Aorta (tissue), 5 donors: ENCODE results near the gene CWC15. TPM values are rescaled to one million over a fixed set of nuclear protein-coding genes. Genes with fewer than 3 reads are reported as not detected.

ENCODE experiments used
- ATAC-seq: fragments of 200-7000 bp; cut with Tn5 transposase; one replicate; pipeline ENCODE4 v1.9.1; 2022; ENCODE audit warnings: moderate library complexity; ENCODE audit not compliant: low FRiP score
- DNase-seq, 2 donors: peaks; one replicate each; pipeline ENCODE4 v3.0.0-alpha.2; 2020
- H3K27ac ChIP-seq, 2 donors: one replicate each; pipeline ENCODE4 v1.5.1; 2013; ENCODE audit warnings: low read length in 2 of 2, mild to moderate bottlenecking in 2 of 2, moderate library complexity in 2 of 2, control low read depth in 1 of 2, inconsistent platforms in 1 of 2, low read depth in 1 of 2
- H3K27me3 ChIP-seq, 2 donors: one replicate each; pipeline ENCODE4 v1.6.1; 2013; ENCODE audit warnings: control low read depth in 1 of 2, low read length in 1 of 2, mild to moderate bottlenecking in 1 of 2, moderate library complexity in 1 of 2; ENCODE audit not compliant: insufficient read depth in 2 of 2, control insufficient read depth in 1 of 2
- H3K36me3 ChIP-seq, 2 donors: one replicate each; pipeline ENCODE4 v1.6.1; 2013; ENCODE audit warnings: control low read depth in 1 of 2, low read length in 1 of 2, mild to moderate bottlenecking in 1 of 2; ENCODE audit not compliant: insufficient read depth in 2 of 2, control insufficient read depth in 1 of 2
- H3K4me1 ChIP-seq, 2 donors: one replicate each; pipeline ENCODE4 v1.6.1; 2013; ENCODE audit warnings: low read length in 2 of 2, control low read depth in 1 of 2, mild to moderate bottlenecking in 1 of 2, moderate library complexity in 1 of 2; ENCODE audit not compliant: insufficient read depth in 2 of 2, control insufficient read depth in 1 of 2
- H3K4me3 ChIP-seq, 2 donors: one replicate each; pipeline ENCODE4 v1.5.1; 2013; ENCODE audit warnings: low read length in 2 of 2, control low read depth in 1 of 2, mild to moderate bottlenecking in 1 of 2
- H3K9me3 ChIP-seq: one replicate; pipeline ENCODE4 v1.6.1; 2013; ENCODE audit warnings: mild to moderate bottlenecking, low read length; ENCODE audit not compliant: control insufficient read depth
- WGBS, 2 donors: extraction: QIAGEN DNeasy Blood & Tissue Kit; methylation state at CpG; one replicate each; pipeline ENCODE4 v1.1.7; 2013; 5-methylcytosine and 5-hydroxymethylcytosine counted together
- intact Hi-C, 2 donors: fragments of 100-400 bp; cut with DNase I; formaldehyde crosslinking; loops; one replicate each; pipeline versions ENCODE4 v1.14.2 to v1.15.0; 2022
- polyA plus RNA-seq, 2 donors: library from polyadenylated mRNA; stranded (reverse); fragments of 200-250 nt; gene quantifications; one replicate each; pipeline ENCODE4 v1.2.3, GENCODE V29; 2013
- total RNA-seq, 2 donors: library from RNA; stranded (reverse); fragmentation: NEBNext Ultra II Directional; extraction: Animal tissue kit (Norgen Biotek cat#: 25700); gene quantifications; one replicate each; pipeline ENCODE4 v1.2.1, GENCODE V29; 2021
- donor health status: healthy with polysubstance abuse.
- donor health status: Bipolar disorder and iron deficiency.
- donor health status: DM: no; HTN: no; CAD: no.
- donor health status: DM: no; HTN: no; CAD: no.
- donor health status: DM: yes; HTN: yes; CAD: no.

The CWC15 gene
- total and polyA plus RNA-seq, 4 donors, result 47.5 to 54.7 (median 50.4) TPM

GRCh38 chr11:94926698-94927237 is 46.6 kb downstream of the CWC15 start:
- H3K9me3 ChIP-seq, result no peaks in the 10 kb centered on the region
- no peak overlapping the region for H3K4me3 ChIP-seq
- DNase-seq (peak; percentile 87 to 93), ATAC-seq (peak; percentile 87)
- H3K4me1 ChIP-seq, result peaks cover 0 to 2% of the 10 kb centered on the region in 2 donors
- intact Hi-C loops, result no loop called here
- no peaks in the 10 kb centered on the region for H3K27me3 ChIP-seq
- 1% methylated on average over 6 of the region's 6 CpGs for WGBS, 2 donors
- peak overlapping the region in 1 of 2 donors; percentile 77 for H3K27ac ChIP-seq
- no peaks in the 10 kb centered on the region for H3K36me3 ChIP-seq

GRCh38 chr11:94926271-94926625 is 47.1 kb downstream of the CWC15 start:
- peaks cover 0 to 2% of the 10 kb centered on the region in 2 donors for H3K4me1 ChIP-seq
- H3K36me3 ChIP-seq, result no peaks in the 10 kb centered on the region
- intact Hi-C loops, result no loop called here
- H3K27me3 ChIP-seq, result no peaks in the 10 kb centered on the region
- no peaks in the 10 kb centered on the region for H3K9me3 ChIP-seq
- H3K27ac ChIP-seq, result peak overlapping the region in 1 of 2 donors; percentile 17
- no peak overlapping the region for H3K4me3 ChIP-seq
- ATAC-seq, result peak; percentile 37
- DNase-seq, result no peak

- Histone ChIP-seq H3K4me3 (no peak overlapping the region), H3K9me3 (no peaks in the 10 kb centered on the region), H3K27ac (peak overlapping the region in 1 of 2 donors; percentile 17), H3K36me3 (no peaks in the 10 kb centered on the region), H3K27me3 (no peaks in the 10 kb centered on the region), H3K4me1 (peaks cover 0 to 2% of the 10 kb centered on the region in 2 donors)
- intact Hi-C loops, result no loop called here
- no peak for ATAC-seq
- DNase-seq, result no peak
- WGBS, 2 donors, result 73 to 79% methylated on average over 7 of the region's 7 CpGs
These were observed 47.7 kb downstream of the CWC15 start for GRCh38 chr11:94925422-94926270.

GRCh38 chr11:94924612-94925011 is 48.7 kb downstream of the CWC15 start:
- no peak for DNase-seq
- intact Hi-C loops, result no loop called here
- Histone ChIP-seq H3K36me3 (no peaks in the 10 kb centered on the region), H3K4me1 (peaks cover 0 to 2% of the 10 kb centered on the region in 2 donors), H3K4me3 (no peak overlapping the region), H3K9me3 (no peaks in the 10 kb centered on the region), H3K27ac (no peak overlapping the region), H3K27me3 (no peaks in the 10 kb centered on the region)
- 61 to 68% methylated on average over 5 of the region's 5 CpGs for WGBS, 2 donors
- no peak for ATAC-seq

GRCh38 chr11:94924171-94924572 is 49.2 kb downstream of the CWC15 start:
- WGBS, 2 donors, result 55% methylated on average over 6 of the region's 6 CpGs
- Histone ChIP-seq H3K27me3 (no peaks in the 10 kb centered on the region), H3K4me3 (no peak overlapping the region), H3K9me3 (no peaks in the 10 kb centered on the region), H3K27ac (no peak overlapping the region), H3K36me3 (no peaks in the 10 kb centered on the region), H3K4me1 (peaks cover 0 to 2% of the 10 kb centered on the region in 2 donors)
- intact Hi-C loops, result no loop called here
- ATAC-seq (no peak), DNase-seq (no peak)

GRCh38 chr11:94923004-94923334 is 50.4 kb downstream of the CWC15 start:
- no peak for DNase-seq
- 91 to 99% methylated on average over 2 of the region's 2 CpGs for WGBS, 2 donors
- intact Hi-C loops, result no loop called here

GRCh38 chr11:94922321-94923003 is 50.9 kb downstream of the CWC15 start:
- Histone ChIP-seq H3K4me3 (no peak overlapping the region), H3K27ac (no peak overlapping the region), H3K4me1 (no peaks in the 10 kb centered on the region), H3K27me3 (no peaks in the 10 kb centered on the region), H3K9me3 (no peaks in the 10 kb centered on the region), H3K36me3 (no peaks in the 10 kb centered on the region)
- 87 to 89% methylated on average over 5 of the region's 5 CpGs for WGBS, 2 donors
- intact Hi-C loops, result no loop called here
- peak in 1 of 2 donors; percentile 63 for DNase-seq
- ATAC-seq, result no peak

More at GRCh38 chr11:94923004-94923334, 50.4 kb downstream of the CWC15 start:
- Histone ChIP-seq H3K4me3 (no peak overlapping the region), H3K27ac (no peak overlapping the region), H3K27me3 (no peaks in the 10 kb centered on the region), H3K36me3 (no peaks in the 10 kb centered on the region), H3K9me3 (no peaks in the 10 kb centered on the region), H3K4me1 (peaks cover 0 to 2% of the 10 kb centered on the region in 2 donors)
- ATAC-seq, result no peak

GRCh38 chr11:94920311-94920710 is 53.0 kb downstream of the CWC15 start:
- H3K27me3 ChIP-seq, result no peaks in the 10 kb centered on the region
- ATAC-seq (no peak), DNase-seq (no peak)
- H3K4me3 ChIP-seq, result no peak overlapping the region
- H3K9me3 ChIP-seq, result no peaks in the 10 kb centered on the region
- no peaks in the 10 kb centered on the region for H3K4me1 ChIP-seq
- no peaks in the 10 kb centered on the region for H3K36me3 ChIP-seq
- H3K27ac ChIP-seq, result no peak overlapping the region
- intact Hi-C loops, result no loop called here
